Astrocyte (in vitro differentiated cells and primary cell): ENCODE measurements around the gene FBXO31. TPM values are rescaled to one million over a fixed set of nuclear protein-coding genes. Genes with fewer than 3 reads are reported as not detected.

Experiments used
- DNase-seq: peaks from one replicate; pipeline ENCODE4 v3.0.0-alpha.2; 2010; ENCODE audit warnings: low read depth
- FAIRE-seq: peaks from 2 replicates; lab custom pipeline; 2011; peaks lifted over from hg19 to GRCh38; lab: Jason Lieb, UNC
- H2AFZ ChIP-seq: 2 replicates; pipeline ENCODE4 v1.6.0; 2012; ENCODE audit warnings: low read depth, low read length, inconsistent platforms
- H3K27ac ChIP-seq: 2 replicates; pipeline ENCODE4 v1.5.1; 2011; ENCODE audit warnings: low read depth, low read length, inconsistent platforms
- H3K27me3 ChIP-seq: 2 replicates; pipeline ENCODE4 v1.6.0; 2011; ENCODE audit warnings: low read length, inconsistent platforms; ENCODE audit not compliant: insufficient read depth
- H3K36me3 ChIP-seq: 2 replicates; pipeline ENCODE4 v1.5.1; 2011; ENCODE audit warnings: low read length, inconsistent platforms; ENCODE audit not compliant: insufficient read depth
- H3K4me1 ChIP-seq: 2 replicates; pipeline ENCODE4 v1.5.1; 2011; ENCODE audit warnings: low read length, inconsistent platforms; ENCODE audit not compliant: insufficient read depth
- H3K4me2 ChIP-seq: 2 replicates; pipeline ENCODE4 v1.6.0; 2012; ENCODE audit warnings: low read length, inconsistent platforms
- H3K4me3 ChIP-seq: 2 replicates; pipeline ENCODE4 v1.5.1; 2011; ENCODE audit warnings: low read depth, mild to moderate bottlenecking, low read length, inconsistent platforms; ENCODE audit not compliant: insufficient read depth
- H3K79me2 ChIP-seq: 2 replicates; pipeline ENCODE4 v1.6.0; 2012; ENCODE audit warnings: mild to moderate bottlenecking, low read length, inconsistent platforms; ENCODE audit not compliant: insufficient read depth
- H3K9ac ChIP-seq: 2 replicates; pipeline ENCODE4 v1.6.0; 2012; ENCODE audit warnings: mild to moderate bottlenecking, low read length, inconsistent platforms
- H3K9me3 ChIP-seq: 2 replicates; pipeline ENCODE4 v1.5.1; 2012; ENCODE audit warnings: low read depth, mild to moderate bottlenecking, low read length, inconsistent platforms; ENCODE audit not compliant: insufficient read depth
- H4K20me1 ChIP-seq: 2 replicates; pipeline ENCODE4 v1.6.0; 2012; ENCODE audit warnings: low read length, inconsistent platforms; ENCODE audit not compliant: insufficient read depth
- H3K27ac Mint-ChIP-seq: one replicate; pipeline ENCODE4 v1.8.0; 2021; ENCODE audit warnings: mild to moderate bottlenecking, mixed read lengths; ENCODE audit not compliant: unreplicated experiment
- H3K27me3 Mint-ChIP-seq: one replicate; pipeline ENCODE4 v1.8.0; 2021; ENCODE audit warnings: low read depth, mixed read lengths; ENCODE audit not compliant: unreplicated experiment
- H3K36me3 Mint-ChIP-seq: one replicate; pipeline ENCODE4 v1.8.0; 2021; ENCODE audit warnings: low read depth, mixed read lengths; ENCODE audit not compliant: unreplicated experiment
- H3K4me1 Mint-ChIP-seq: one replicate; pipeline ENCODE4 v1.8.0; 2021; ENCODE audit warnings: low read depth, mixed read lengths; ENCODE audit not compliant: unreplicated experiment
- H3K4me3 Mint-ChIP-seq: one replicate; pipeline ENCODE4 v1.8.0; 2021; ENCODE audit warnings: mild to moderate bottlenecking, moderate library complexity, mixed read lengths; ENCODE audit not compliant: unreplicated experiment
- H3K9me3 Mint-ChIP-seq: one replicate; pipeline ENCODE4 v1.8.0; 2021; ENCODE audit warnings: mild to moderate bottlenecking, mixed read lengths; ENCODE audit not compliant: unreplicated experiment
- CTCF ChIP-seq: IDR thresholded peaks from 2 replicates; pipeline ENCODE4 v1.5.1; 2011; ENCODE audit warnings: low read depth, mild to moderate bottlenecking, inconsistent platforms, low read length, moderate library complexity; ENCODE audit not compliant: insufficient read depth
- EZH2 ChIP-seq: IDR thresholded peaks from 2 replicates; pipeline ENCODE4 v1.6.1; 2012; ENCODE audit warnings: mild to moderate bottlenecking, low read length, inconsistent platforms; ENCODE audit not compliant: insufficient read depth
- total RNA-seq: library from RNA; stranded (reverse); gene quantifications from 2 replicates; pipeline ENCODE4 v1.2.1, GENCODE V29; 2021

The FBXO31 gene
- total RNA-seq, 1 donor from 2014 or later: 34.9 TPM

GRCh38 chr16:87411375-87412271, 28.0 kb upstream of the FBXO31 start:
- Histone ChIP-seq H2AFZ (no peak overlapping the region), H3K9ac (no peak overlapping the region), H3K4me1 (no peaks in the 10 kb centered on the region), H3K27me3 (no peaks in the 10 kb centered on the region), H3K36me3 (peaks cover 23% of the 10 kb centered on the region), H3K4me2 (no peak overlapping the region), H3K27ac (no peak overlapping the region), H3K9me3 (no peaks in the 10 kb centered on the region), H3K4me3 (no peak overlapping the region), H3K79me2 (no peaks in the 10 kb centered on the region), H4K20me1 (peaks cover 27% of the 10 kb centered on the region)
- no peak overlapping the region for H3K27ac Mint-ChIP-seq
- H3K36me3 Mint-ChIP-seq: peaks cover 13% of the 10 kb centered on the region
- no peak for DNase-seq
- no peak overlapping the region for H3K4me3 Mint-ChIP-seq
- H3K27me3 Mint-ChIP-seq: no peaks in the 10 kb centered on the region
- no peak for FAIRE-seq
- no peaks in the 10 kb centered on the region for H3K4me1 Mint-ChIP-seq
- no peaks in the 10 kb centered on the region for H3K9me3 Mint-ChIP-seq
- TF ChIP-seq EZH2: no peak
- TF ChIP-seq CTCF: no peak

GRCh38 chr16:87410968-87411367, 27.4 kb upstream of the FBXO31 start:
- no peak overlapping the region for H3K27ac ChIP-seq
- H4K20me1 ChIP-seq: peaks cover 23% of the 10 kb centered on the region
- Mint-ChIP-seq H3K36me3 (peaks cover 16% of the 10 kb centered on the region), H3K27ac (no peak overlapping the region), H3K4me3 (no peak overlapping the region), H3K4me1 (no peaks in the 10 kb centered on the region), H3K27me3 (no peaks in the 10 kb centered on the region), H3K9me3 (no peaks in the 10 kb centered on the region)
- H3K9ac ChIP-seq: no peak overlapping the region
- TF ChIP-seq EZH2 (no peak), CTCF (no peak)
- H3K4me2 ChIP-seq: no peak overlapping the region
- H3K4me3 ChIP-seq: no peak overlapping the region
- H3K27me3 ChIP-seq: no peaks in the 10 kb centered on the region
- DNase-seq (no peak), FAIRE-seq (no peak)
- no peak overlapping the region for H2AFZ ChIP-seq
- no peaks in the 10 kb centered on the region for H3K4me1 ChIP-seq
- peaks cover 27% of the 10 kb centered on the region for H3K36me3 ChIP-seq
- H3K79me2 ChIP-seq: no peaks in the 10 kb centered on the region
- no peaks in the 10 kb centered on the region for H3K9me3 ChIP-seq

- peaks cover 27% of the 10 kb centered on the region for H3K36me3 ChIP-seq
- no peaks in the 10 kb centered on the region for H3K4me1 ChIP-seq
- H4K20me1 ChIP-seq: peaks cover 23% of the 10 kb centered on the region
- H3K4me2 ChIP-seq: no peak overlapping the region
- H3K36me3 Mint-ChIP-seq: peaks cover 16% of the 10 kb centered on the region
- no peaks in the 10 kb centered on the region for H3K27me3 Mint-ChIP-seq
- no peak overlapping the region for H3K9ac ChIP-seq
- H3K27me3 ChIP-seq: no peaks in the 10 kb centered on the region
- no peak overlapping the region for H2AFZ ChIP-seq
- no peaks in the 10 kb centered on the region for H3K9me3 Mint-ChIP-seq
- no peaks in the 10 kb centered on the region for H3K79me2 ChIP-seq
- no peak overlapping the region for H3K27ac ChIP-seq
- no peaks in the 10 kb centered on the region for H3K4me1 Mint-ChIP-seq
- no peaks in the 10 kb centered on the region for H3K9me3 ChIP-seq
- FAIRE-seq: no peak
- no peak overlapping the region for H3K4me3 ChIP-seq
- H3K27ac Mint-ChIP-seq: no peak overlapping the region
- DNase-seq: no peak
- no peak overlapping the region for H3K4me3 Mint-ChIP-seq
- TF ChIP-seq CTCF (no peak), EZH2 (no peak)
Observed at GRCh38 chr16:87410530-87410929, 27.0 kb upstream of the FBXO31 start.
